HG03520 (cell line): Measurements from ENCODE around the gene GLMP.

Source experiments
- ATAC-seq: cut with Tn5 transposase; IDR thresholded peaks from one replicate; pipeline ENCODE4 v1.9.1; 2021; ENCODE audit warnings: mild to moderate bottlenecking, moderate library complexity; ENCODE audit not compliant: unreplicated experiment

GLMP gene

DNA sequence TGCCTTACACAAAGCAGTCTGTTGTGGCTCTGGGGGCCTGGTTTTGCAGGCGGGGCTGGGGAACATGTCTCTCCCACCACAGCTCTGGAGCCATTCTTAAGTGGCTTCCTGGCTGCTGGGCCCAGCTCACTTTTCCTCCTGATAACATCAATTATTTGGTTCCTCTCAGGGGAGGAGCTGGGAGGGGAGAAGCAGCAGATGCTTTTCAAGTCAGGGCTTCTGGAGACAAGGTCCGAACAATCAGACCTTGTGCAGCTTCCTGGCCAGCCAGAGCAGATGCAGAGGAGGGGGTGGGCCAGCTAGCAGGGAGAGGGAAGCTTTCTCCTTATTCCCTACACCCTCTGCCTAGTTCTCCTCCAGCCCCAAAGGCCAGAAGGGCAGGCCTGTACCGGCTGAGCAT is 44.0 kb downstream of the GLMP start:
- ATAC-seq = no peak

DNA sequence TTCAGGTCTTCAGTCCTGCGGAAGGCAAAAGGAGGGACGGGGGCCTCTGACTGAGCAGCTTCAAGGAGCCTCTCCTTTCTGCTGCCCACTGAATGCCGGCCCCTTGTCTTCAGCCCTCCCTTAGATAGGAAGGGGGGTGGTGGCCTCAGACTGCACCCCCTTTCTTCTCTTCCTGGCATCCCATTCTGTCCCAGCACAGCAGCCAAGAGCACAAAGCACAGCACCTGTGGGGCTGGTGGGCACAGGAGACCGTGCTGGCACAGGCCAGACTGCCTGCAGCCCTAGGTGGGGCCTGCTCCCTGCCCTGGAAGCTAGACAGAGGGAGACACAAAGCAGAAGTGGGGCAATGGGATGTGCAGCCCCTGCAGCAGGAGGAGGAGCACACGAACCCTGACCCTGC is 45.9 kb downstream of the GLMP start:
- ATAC-seq = no peak

DNA sequence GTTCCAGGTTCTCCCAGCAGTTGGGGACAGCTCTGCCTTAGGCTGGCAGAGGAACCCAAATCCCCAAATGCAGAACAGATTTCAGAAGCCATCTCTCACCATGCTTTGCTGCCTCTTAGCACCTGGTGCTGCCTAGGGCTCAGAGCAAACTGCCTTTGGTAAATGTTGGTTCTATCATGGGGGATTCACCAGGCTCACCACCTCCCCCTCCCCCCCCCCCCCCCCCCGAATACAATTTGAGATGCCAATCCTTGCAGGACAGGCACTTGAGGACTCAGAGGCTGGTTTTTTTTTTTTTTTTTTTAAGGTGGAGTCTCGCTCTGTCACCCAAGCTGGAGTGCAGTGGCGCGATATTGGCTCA is 47.2 kb downstream of the GLMP start:
- no peak for ATAC-seq

DNA sequence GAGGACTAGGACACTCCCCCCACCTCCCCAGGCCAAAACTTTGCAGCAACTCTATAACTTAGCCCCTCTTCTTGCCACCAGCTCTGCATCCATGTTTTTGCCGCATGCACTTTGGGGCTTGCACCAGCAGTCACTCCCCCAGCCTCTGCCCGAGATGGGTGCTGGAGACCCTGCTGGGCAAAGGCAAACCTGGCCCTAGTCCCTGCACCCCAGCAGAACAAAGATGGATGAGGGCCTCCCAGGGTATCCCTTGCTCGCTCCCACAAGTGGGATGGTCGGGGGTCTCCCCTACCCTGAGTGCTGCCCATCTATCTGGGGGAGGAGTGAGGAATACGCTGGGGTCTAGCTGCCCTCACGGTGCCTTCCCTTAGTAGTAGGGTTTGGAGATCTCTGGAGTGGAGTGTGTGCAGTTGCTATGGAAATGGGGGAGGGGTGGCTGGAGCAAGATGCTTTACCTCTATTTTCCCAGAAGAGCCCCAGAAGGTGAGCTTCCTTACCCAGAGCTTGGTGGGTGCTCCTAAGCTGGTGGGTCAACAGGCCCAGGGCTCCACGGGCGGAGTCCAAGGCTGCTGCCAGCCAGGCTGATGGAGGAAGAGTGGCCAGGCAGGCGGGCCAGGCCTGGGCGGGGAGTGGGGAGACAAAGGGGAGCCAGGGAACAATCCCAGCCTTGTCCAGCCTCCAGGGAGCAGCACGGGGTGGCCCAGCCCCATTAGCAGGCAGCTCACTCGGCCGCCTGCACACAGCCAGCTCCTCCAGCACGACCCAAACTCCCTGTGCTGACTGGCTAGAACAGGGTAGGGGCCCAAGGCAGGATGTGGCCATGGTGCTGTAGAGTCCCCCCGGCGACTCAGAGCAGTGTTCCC is 47.8 kb downstream of the GLMP start, which contains the start of gene PAQR6:
TSS of gene PAQR6 (minus strand) at position 597 of the 863 bp plus-strand sequence. CDS start 1,325 bp downstream, outside the sequence.
- no peak for ATAC-seq

- ATAC-seq = no peak
Measured at GRCh38 chr1:156246781-156247459, 48.6 kb downstream of the GLMP start.

GRCh38 chr1:156246241-156246780 is 49.2 kb downstream of the GLMP start:
- ATAC-seq = no peak

GRCh38 chr1:156245451-156246232 is 49.8 kb downstream of the GLMP start:
- no peak for ATAC-seq

GRCh38 chr1:156244712-156245111 is 50.8 kb downstream of the GLMP start:
- no peak for ATAC-seq

DNA sequence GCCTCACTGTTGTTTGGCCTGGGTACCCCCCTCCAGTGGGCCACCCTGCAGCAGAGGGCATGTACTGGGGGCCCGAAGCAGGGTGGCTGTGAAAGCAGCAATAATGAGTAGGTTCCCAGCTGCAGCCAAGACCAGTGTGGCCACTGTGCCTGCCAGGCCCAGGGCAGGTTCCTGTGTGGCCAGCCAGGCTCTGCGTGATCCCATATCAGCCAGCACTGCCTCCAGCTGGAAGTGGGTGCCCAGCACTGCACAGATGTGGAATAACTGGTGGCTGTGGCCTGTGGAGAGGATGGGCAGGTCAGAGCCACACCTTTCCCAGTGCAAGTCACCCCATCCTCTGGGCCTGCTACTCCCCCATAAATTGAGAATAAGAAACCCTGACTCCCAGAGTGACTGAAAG is 51.4 kb downstream of the GLMP start:
- no peak for ATAC-seq

GRCh38 chr1:156242738-156243137 is 52.7 kb downstream of the GLMP start:
- no peak for ATAC-seq
